ENCODE data around the gene LCN6.
A peak's percentile ranks its signal among the peaks of the same experiment; 100 is the strongest.
"Not testable (repeated sequence)": the region's sequence is repeated elsewhere in the genome, so short reads cannot be mapped to it uniquely, and the experiment has no call there.

Gene LCN6

DNA sequence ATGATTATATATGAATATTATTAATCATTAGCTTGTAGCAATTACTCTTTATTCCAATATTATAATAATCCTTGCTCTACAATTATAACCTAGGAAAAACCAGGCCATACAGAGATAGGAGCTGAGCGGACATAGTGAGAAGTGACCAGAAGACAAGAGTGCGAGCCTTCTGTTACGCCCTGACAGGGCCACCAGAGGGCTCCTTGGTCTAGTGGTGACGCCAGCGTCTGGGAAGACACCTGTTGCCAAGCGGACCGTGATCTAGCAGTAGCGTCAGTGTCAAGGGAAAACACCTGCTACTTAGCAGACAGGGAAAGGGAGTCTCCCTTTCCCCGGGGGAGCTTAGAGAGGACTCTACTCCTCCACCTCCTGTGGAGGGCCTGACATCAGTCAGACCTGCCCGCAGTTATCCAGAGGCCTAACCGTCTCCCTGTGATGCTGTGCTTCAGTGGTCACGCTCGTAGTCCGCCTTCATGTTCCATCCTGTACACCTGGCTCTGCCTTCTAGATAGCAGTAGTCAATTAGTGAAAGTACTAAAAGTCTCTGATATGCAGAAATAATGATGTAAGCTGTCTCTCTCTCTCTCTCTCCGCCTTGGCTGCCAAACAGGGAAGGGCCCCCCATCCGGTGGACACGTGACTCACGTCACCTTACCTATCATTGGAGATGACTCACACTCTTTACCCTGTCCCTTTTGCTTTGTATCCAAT, 18.2 kb upstream of the LCN6 start:
- H3K9me3 ChIP-seq (ENCODE audit: insufficient read depth, low read depth, low read length); H3K27ac ChIP-seq (ENCODE audit: low read depth, low read length); H3K27me3 ChIP-seq (ENCODE audit: insufficient read depth, low read length); H3K4me2 ChIP-seq (ENCODE audit: low read length); H2AFZ ChIP-seq (ENCODE audit: insufficient read depth, low read length, poor library complexity); H4K8ac ChIP-seq (ENCODE audit: low read depth, low read length); H4K12ac ChIP-seq (ENCODE audit: low read depth, low read length); H3K9ac ChIP-seq (ENCODE audit: low read length); H3K18ac ChIP-seq (ENCODE audit: low read length); H2AK5ac ChIP-seq (ENCODE audit: low read length); H2BK12ac ChIP-seq (ENCODE audit: low read length); H2BK5ac ChIP-seq (ENCODE audit: low read depth, low read length, poor library complexity); H4K91ac ChIP-seq (ENCODE audit: low read depth, low read length); H3K23ac ChIP-seq (ENCODE audit: low read length); H2BK120ac ChIP-seq (ENCODE audit: insufficient read depth, low read length, poor library complexity); H3K4me3 ChIP-seq (ENCODE audit: low read depth, low read length); H3K79me1 ChIP-seq (ENCODE audit: low read length); H3K79me2 ChIP-seq (ENCODE audit: control insufficient read depth, insufficient read depth, low read length, poor library complexity); H3K36me3 ChIP-seq (ENCODE audit: control insufficient read depth in 1 of 2, insufficient read depth in 2 of 2, low read length in 2 of 2); H3K4ac ChIP-seq (ENCODE audit: low read depth, low read length); H3K14ac ChIP-seq (ENCODE audit: low read length): not testable (repeated sequence)
- peaks cover 9 to 12% of the 10 kb centered on the region in 2 experiments for H3K4me1 ChIP-seq (ENCODE audit: control insufficient read depth in 1 of 2, insufficient read depth in 2 of 2, low read length in 2 of 2)
- DNase-seq, result peak; percentile 46 to 52
- WGBS (ENCODE audit: extremely low coverage, insufficient coverage, insufficient read length), result no CpG with 5 or more reads among the region's 18 CpGs

DNA sequence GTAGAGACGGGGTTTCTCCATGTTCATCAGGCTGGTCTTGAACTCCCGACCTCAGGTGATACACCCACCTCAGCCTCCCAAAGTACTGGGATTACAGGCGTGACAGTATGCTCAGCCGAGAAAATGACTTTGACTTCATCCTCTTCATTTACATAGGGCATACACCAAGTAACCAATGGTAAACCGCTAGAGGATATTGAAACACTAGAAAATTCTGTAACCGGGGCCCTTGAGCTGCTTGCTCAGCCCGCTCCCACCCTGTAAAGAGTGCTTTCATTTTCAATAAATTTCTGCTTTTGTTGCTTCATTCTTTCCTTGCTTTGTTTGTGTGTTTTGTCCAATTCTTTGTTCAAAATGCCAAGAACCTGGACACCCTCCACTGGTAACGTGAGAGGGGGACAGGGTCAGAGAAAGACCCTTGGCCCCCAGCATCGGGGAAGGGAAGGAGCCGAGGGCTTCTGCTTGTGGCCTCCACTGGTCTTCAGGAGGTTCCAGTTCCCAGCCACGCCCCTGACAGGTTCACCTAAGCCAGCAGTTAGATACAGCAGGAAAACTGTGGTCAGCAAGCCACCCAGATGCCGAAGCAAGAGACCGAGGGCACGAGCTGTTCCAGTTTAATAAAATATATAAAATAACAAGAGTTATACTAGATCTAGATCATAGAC, 17.6 kb upstream of the LCN6 start:
- not testable (repeated sequence) for H3K14ac ChIP-seq (ENCODE audit: low read length); H4K8ac ChIP-seq (ENCODE audit: low read depth, low read length); H2AK5ac ChIP-seq (ENCODE audit: low read length); H2AFZ ChIP-seq (ENCODE audit: insufficient read depth, low read length, poor library complexity); H4K91ac ChIP-seq (ENCODE audit: low read depth, low read length); H3K9ac ChIP-seq (ENCODE audit: low read length); H3K4ac ChIP-seq (ENCODE audit: low read depth, low read length); H3K79me2 ChIP-seq (ENCODE audit: control insufficient read depth, insufficient read depth, low read length, poor library complexity); H2BK12ac ChIP-seq (ENCODE audit: low read length); H2BK120ac ChIP-seq (ENCODE audit: insufficient read depth, low read length, poor library complexity); H3K27ac ChIP-seq (ENCODE audit: low read depth, low read length); H3K4me2 ChIP-seq (ENCODE audit: low read length); H4K12ac ChIP-seq (ENCODE audit: low read depth, low read length); H3K23ac ChIP-seq (ENCODE audit: low read length); H3K9me3 ChIP-seq (ENCODE audit: insufficient read depth, low read depth, low read length); H3K79me1 ChIP-seq (ENCODE audit: low read length); H3K4me3 ChIP-seq (ENCODE audit: low read depth, low read length); H3K36me3 ChIP-seq (ENCODE audit: control insufficient read depth in 1 of 2, insufficient read depth in 2 of 2, low read length in 2 of 2); H3K18ac ChIP-seq (ENCODE audit: low read length); DNase-seq; H2BK5ac ChIP-seq (ENCODE audit: low read depth, low read length, poor library complexity); H3K27me3 ChIP-seq (ENCODE audit: insufficient read depth, low read length)
- peaks cover 10 to 12% of the 10 kb centered on the region in 2 experiments for H3K4me1 ChIP-seq (ENCODE audit: control insufficient read depth in 1 of 2, insufficient read depth in 2 of 2, low read length in 2 of 2)
- no CpG with 5 or more reads among the region's 14 CpGs for WGBS (ENCODE audit: extremely low coverage, insufficient coverage, insufficient read length)

- Histone ChIP-seq H3K14ac (ENCODE audit: low read length) (no peak overlapping the region), H3K4me1 (ENCODE audit: control insufficient read depth in 1 of 2, insufficient read depth in 2 of 2, low read length in 2 of 2) (peaks cover 10 to 12% of the 10 kb centered on the region in 2 experiments), H3K4me3 (ENCODE audit: low read depth, low read length) (no peak overlapping the region), H3K27me3 (ENCODE audit: insufficient read depth, low read length) (no peaks in the 10 kb centered on the region), H3K4me2 (ENCODE audit: low read length) (no peak overlapping the region), H3K23ac (ENCODE audit: low read length) (no peak overlapping the region), H4K91ac (ENCODE audit: low read depth, low read length) (no peak overlapping the region), H3K36me3 (ENCODE audit: control insufficient read depth in 1 of 2, insufficient read depth in 2 of 2, low read length in 2 of 2) (no peaks in the 10 kb centered on the region), H3K18ac (ENCODE audit: low read length) (no peak overlapping the region), H2BK120ac (ENCODE audit: insufficient read depth, low read length, poor library complexity) (no peak overlapping the region), H3K27ac (ENCODE audit: low read depth, low read length) (no peak overlapping the region), H3K9ac (ENCODE audit: low read length) (no peak overlapping the region), H3K79me2 (ENCODE audit: control insufficient read depth, insufficient read depth, low read length, poor library complexity) (no peaks in the 10 kb centered on the region), H2BK12ac (ENCODE audit: low read length) (no peak overlapping the region), H2AK5ac (ENCODE audit: low read length) (no peak overlapping the region), H3K79me1 (ENCODE audit: low read length) (peaks cover 4% of the 10 kb centered on the region), H2AFZ (ENCODE audit: insufficient read depth, low read length, poor library complexity) (no peak overlapping the region), H4K8ac (ENCODE audit: low read depth, low read length) (no peak overlapping the region), H3K9me3 (ENCODE audit: insufficient read depth, low read depth, low read length) (peaks cover 7% of the 10 kb centered on the region), H3K4ac (ENCODE audit: low read depth, low read length) (no peak overlapping the region), H4K12ac (ENCODE audit: low read depth, low read length) (no peak overlapping the region), H2BK5ac (ENCODE audit: low read depth, low read length, poor library complexity) (no peak overlapping the region)
- WGBS (ENCODE audit: extremely low coverage, insufficient coverage, insufficient read length), result no CpG with 5 or more reads among the region's 14 CpGs
- no peak for DNase-seq
Measured at GRCh38 chr9:136765041-136765440, 16.7 kb upstream of the LCN6 start.

DNA sequence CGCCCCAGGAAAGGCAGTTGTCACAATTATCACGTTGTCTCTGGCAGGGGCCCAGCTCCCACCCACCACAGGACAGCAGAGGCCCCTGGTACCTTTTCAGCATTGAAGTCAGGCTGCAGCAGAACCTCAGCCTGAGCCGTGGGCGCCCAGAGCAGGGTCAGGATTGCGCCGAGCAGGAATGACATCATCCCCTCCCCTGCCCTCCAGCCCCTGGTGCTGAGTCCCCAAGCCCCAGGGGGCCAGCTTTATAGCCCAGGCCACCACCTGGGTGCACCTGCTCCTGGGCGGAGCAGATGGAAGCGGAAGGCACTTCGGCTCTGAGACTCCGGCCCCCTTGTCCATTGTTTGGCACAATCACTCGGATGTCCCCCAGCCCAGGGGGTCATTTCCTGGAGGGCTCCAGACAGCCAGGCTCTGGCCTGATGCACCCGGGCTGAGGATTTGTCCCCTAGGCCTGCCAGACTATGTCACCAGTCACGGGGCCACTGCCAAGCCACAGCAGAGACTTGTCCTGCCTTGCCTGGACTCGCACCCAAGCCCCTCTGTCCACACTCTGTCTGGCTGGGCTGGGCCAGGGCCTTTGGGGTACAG, 16.1 kb upstream of the LCN6 start, which contains the start of gene LCN15:
LCN15 (minus strand) TSS at position 218 of the 591 bp plus-strand sequence; CDS start at position 188, 30 bp downstream.
- H4K8ac ChIP-seq (ENCODE audit: low read depth, low read length), result peak within 1 kb of the TSS; percentile 52
- no peak within 1 kb of the TSS for H3K18ac ChIP-seq (ENCODE audit: low read length)
- H4K91ac ChIP-seq (ENCODE audit: low read depth, low read length), result peak within 1 kb of the TSS; percentile 45
- H3K9ac ChIP-seq (ENCODE audit: low read length), result no peak within 1 kb of the TSS
- no peak within 1 kb of the TSS for H2AFZ ChIP-seq (ENCODE audit: insufficient read depth, low read length, poor library complexity)
- no peak within 1 kb of the TSS for H3K27ac ChIP-seq (ENCODE audit: low read depth, low read length)
- WGBS (ENCODE audit: extremely low coverage, insufficient coverage, insufficient read length), result no CpG with 5 or more reads among the region's 14 CpGs
- peaks cover 7% of the 10 kb centered on the region for H3K9me3 ChIP-seq (ENCODE audit: insufficient read depth, low read depth, low read length)
- no peak within 1 kb of the TSS for H3K14ac ChIP-seq (ENCODE audit: low read length)
- no peak within 1 kb of the TSS for H2BK5ac ChIP-seq (ENCODE audit: low read depth, low read length, poor library complexity)
- H3K36me3 ChIP-seq (ENCODE audit: control insufficient read depth in 1 of 2, insufficient read depth in 2 of 2, low read length in 2 of 2), result no peaks in the 10 kb centered on the region
- no peak for DNase-seq
- H3K79me1 ChIP-seq (ENCODE audit: low read length), result peaks cover 4% of the 10 kb centered on the region
- H4K12ac ChIP-seq (ENCODE audit: low read depth, low read length), result no peak within 1 kb of the TSS
- H3K23ac ChIP-seq (ENCODE audit: low read length), result no peak within 1 kb of the TSS
- no peak within 1 kb of the TSS for H3K4ac ChIP-seq (ENCODE audit: low read depth, low read length)
- H3K4me3 ChIP-seq (ENCODE audit: low read depth, low read length), result no peak within 1 kb of the TSS
- no peaks in the 10 kb centered on the region for H3K27me3 ChIP-seq (ENCODE audit: insufficient read depth, low read length)
- no peak within 1 kb of the TSS for H2BK12ac ChIP-seq (ENCODE audit: low read length)
- H2BK120ac ChIP-seq (ENCODE audit: insufficient read depth, low read length, poor library complexity), result no peak within 1 kb of the TSS
- no peaks in the 10 kb centered on the region for H3K79me2 ChIP-seq (ENCODE audit: control insufficient read depth, insufficient read depth, low read length, poor library complexity)
- H3K4me2 ChIP-seq (ENCODE audit: low read length), result peak within 1 kb of the TSS; percentile 9
- H2AK5ac ChIP-seq (ENCODE audit: low read length), result peak within 1 kb of the TSS; percentile 17
- peaks cover 10 to 12% of the 10 kb centered on the region in 2 experiments for H3K4me1 ChIP-seq (ENCODE audit: control insufficient read depth in 1 of 2, insufficient read depth in 2 of 2, low read length in 2 of 2)
